ENCODE data around the gene CDH16. TPM values are rescaled to one million over a fixed set of nuclear protein-coding genes. Genes with fewer than 3 reads are reported as not detected.
"Not testable (repeated sequence)": the region's sequence is repeated elsewhere in the genome, so short reads cannot be mapped to it uniquely, and the experiment has no call there.

Gene CDH16
- total RNA-seq, 1 experiment from 2014 or later = not detected

GRCh38 chr16:66873685-66874055 is 45.0 kb downstream of the CDH16 start:
- DNase-seq (ENCODE audit: low spot score) = no peak

- DNase-seq (ENCODE audit: low spot score) = peak; percentile 87
Observed at GRCh38 chr16:66872943-66873684, 45.6 kb downstream of the CDH16 start.

- DNase-seq (ENCODE audit: low spot score) = no peak
Observed at GRCh38 chr16:66872559-66872942, 46.1 kb downstream of the CDH16 start.

GRCh38 chr16:66871840-66872239 is 46.8 kb downstream of the CDH16 start:
- DNase-seq (ENCODE audit: low spot score) = peak; percentile 10

- not testable (repeated sequence) for DNase-seq (ENCODE audit: low spot score)
Observed at GRCh38 chr16:66871363-66871762, 47.3 kb downstream of the CDH16 start.

- no peak for DNase-seq (ENCODE audit: low spot score)
Observed at GRCh38 chr16:66869424-66869823, 49.3 kb downstream of the CDH16 start.

- DNase-seq (ENCODE audit: low spot score) = no peak
Observed at GRCh38 chr16:66863707-66864106, 55.0 kb downstream of the CDH16 start.

GRCh38 chr16:66862023-66862520 is 56.6 kb downstream of the CDH16 start:
- DNase-seq (ENCODE audit: low spot score) = no peak

- no peak for DNase-seq (ENCODE audit: low spot score)
Observed at GRCh38 chr16:66859397-66860068, 59.2 kb downstream of the CDH16 start.

- DNase-seq (ENCODE audit: low spot score) = peak; percentile 9
Observed at GRCh38 chr16:66858740-66859396, 59.8 kb downstream of the CDH16 start.

Other genes with a start within 250 kb of the CDH16 start
- gene CMTM4, start 222.1 kb downstream of the CDH16 start, total RNA-seq (2014; rRNA removed; shearing (Covaris generic)) = 65.1 and 70.2 TPM in 2 replicates
- gene DYNC1LI2, start 167.3 kb downstream of the CDH16 start, total RNA-seq (2014; rRNA removed; shearing (Covaris generic)) = 67.3 and 69.2 TPM in 2 replicates
- gene TERB1, start 117.3 kb downstream of the CDH16 start, total RNA-seq (2014; rRNA removed; shearing (Covaris generic)) = not detected in 2 replicates
- gene NAE1, start 87.9 kb downstream of the CDH16 start, total RNA-seq (2014; rRNA removed; shearing (Covaris generic)) = 28.7 and 38.5 TPM in 2 replicates
- gene CA7, start 74.5 kb downstream of the CDH16 start, total RNA-seq (2014; rRNA removed; shearing (Covaris generic)) = not detected in 2 replicates
- gene PDP2, start 38.4 kb downstream of the CDH16 start, total RNA-seq (2014; rRNA removed; shearing (Covaris generic)) = 2.8 and 5.3 TPM in 2 replicates
- 0.08 and 1.7 TPM in 2 replicates for gene RRAD, start 6.7 kb upstream of the CDH16 start, total RNA-seq (2014; rRNA removed; shearing (Covaris generic))
- gene CIAO2B, start 15.5 kb upstream of the CDH16 start, total RNA-seq (2014; rRNA removed; shearing (Covaris generic)) = 242 and 281 TPM in 2 replicates
- gene CES2, start 16.6 kb upstream of the CDH16 start, total RNA-seq (2014; rRNA removed; shearing (Covaris generic)) = 47.6 and 54.3 TPM in 2 replicates
- gene CES3, start 42.4 kb upstream of the CDH16 start, total RNA-seq (2014; rRNA removed; shearing (Covaris generic)) = 1.3 and 3.4 TPM in 2 replicates
- 3.0 and 5.5 TPM in 2 replicates for gene CES4A, start 69.7 kb upstream of the CDH16 start, total RNA-seq (2014; rRNA removed; shearing (Covaris generic))
- 98.9 and 115 TPM in 2 replicates for gene CBFB, start 110.3 kb upstream of the CDH16 start, total RNA-seq (2014; rRNA removed; shearing (Covaris generic))
- gene PHAF1, start 191.1 kb upstream of the CDH16 start, total RNA-seq (2014; rRNA removed; shearing (Covaris generic)) = 13.6 and 15.4 TPM in 2 replicates
- gene B3GNT9, start 232.1 kb upstream of the CDH16 start, total RNA-seq (2014; rRNA removed; shearing (Covaris generic)) = 10.7 and 13.5 TPM in 2 replicates
- 33.6 and 35.4 TPM in 2 replicates for gene TRADD, start 241.0 kb upstream of the CDH16 start, total RNA-seq (2014; rRNA removed; shearing (Covaris generic))
- gene FBXL8, start 241.1 kb upstream of the CDH16 start, total RNA-seq (2014; rRNA removed; shearing (Covaris generic)) = 27.7 and 34.6 TPM in 2 replicates
- gene HSF4, start 245.9 kb upstream of the CDH16 start, total RNA-seq (2014; rRNA removed; shearing (Covaris generic)) = 42.1 and 44.2 TPM in 2 replicates